Endometrial microvascular endothelial cells (primary cell): ENCODE results near the gene CLIP2. TPM values are rescaled to one million over a fixed set of nuclear protein-coding genes. Genes with fewer than 3 reads are reported as not detected.
"Not testable (repeated sequence)": the region's sequence is repeated elsewhere in the genome, so short reads cannot be mapped to it uniquely, and the experiment has no call there.

ENCODE experiments used
- in situ Hi-C: cut with HindIII; loops from 2 replicates; pipeline ENCODE4 v1.10.0; 2017; ENCODE audit warnings: low sequenced_read_pairs, low pct_unique_long_range_greater_than_20kb; ENCODE audit errors: inconsistent ontology term
- total RNA-seq: library from RNA; depleted of rRNA; stranded (reverse); fragments of >200 nt; gene quantifications from one replicate; pipeline ENCODE4 v1.2.3, GENCODE V29; 2015; ENCODE audit errors: inconsistent ontology term

Gene CLIP2
- total RNA-seq, result 19.3 TPM

GRCh38 chr7:74289018-74289658 lies at the start of gene CLIP2:
CLIP2 (plus strand) TSS chr7:74289407; CDS start chr7:74317547, 28,140 bp downstream.
- in situ Hi-C loops, result loop anchor here (25.0 kb wide), 1 partner anchor 102 kb away; no protein-coding TSS in a partner anchor

- in situ Hi-C loops, result no loop called here
Observed at GRCh38 chr7:74240482-74240881, 48.7 kb upstream of the CLIP2 start.

- in situ Hi-C loops, result no loop called here
Observed at GRCh38 chr7:74242122-74242443, 47.1 kb upstream of the CLIP2 start.

- in situ Hi-C loops, result no loop called here
Observed at GRCh38 chr7:74246497-74246896, 42.7 kb upstream of the CLIP2 start.

- in situ Hi-C loops, result no loop called here
Observed at GRCh38 chr7:74248156-74248555, 41.1 kb upstream of the CLIP2 start.

GRCh38 chr7:74249058-74249457 lies 40.1 kb upstream of the CLIP2 start:
- in situ Hi-C loops, result not testable (repeated sequence)

- in situ Hi-C loops, result no loop called here
Observed at GRCh38 chr7:74252893-74253292, 36.3 kb upstream of the CLIP2 start.

- in situ Hi-C loops, result no loop called here
Observed at GRCh38 chr7:74253331-74253730, 35.9 kb upstream of the CLIP2 start.

GRCh38 chr7:74253835-74254128 lies 35.4 kb upstream of the CLIP2 start:
- in situ Hi-C loops, result no loop called here

- in situ Hi-C loops, result no loop called here
Observed at GRCh38 chr7:74254129-74254857, 34.9 kb upstream of the CLIP2 start, which contains the start of gene RFC2. RFC2 (minus strand) TSS chr7:74254399; CDS start chr7:74254383, 16 bp downstream.

GRCh38 chr7:74254858-74255379 lies 34.3 kb upstream of the CLIP2 start:
- in situ Hi-C loops, result no loop called here

- in situ Hi-C loops, result not testable (repeated sequence)
Observed at GRCh38 chr7:74255461-74255860, 33.7 kb upstream of the CLIP2 start.

GRCh38 chr7:74256491-74257408 lies 32.5 kb upstream of the CLIP2 start:
- in situ Hi-C loops, result no loop called here

- in situ Hi-C loops, result no loop called here
Observed at GRCh38 chr7:74258639-74259038, 30.6 kb upstream of the CLIP2 start.

GRCh38 chr7:74262639-74263398 lies 26.4 kb upstream of the CLIP2 start:
- in situ Hi-C loops, result no loop called here

GRCh38 chr7:74263399-74264120 lies 25.6 kb upstream of the CLIP2 start:
- in situ Hi-C loops, result no loop called here

- in situ Hi-C loops, result no loop called here
Observed at GRCh38 chr7:74266191-74266963, 22.8 kb upstream of the CLIP2 start.
